Activated CD8-positive, alpha-beta memory T cell treated with anti-CD3 and anti-CD28 coated beads, Interleukin-2, amount 50 U/mL, for 1 hour (primary cell): ENCODE results near the gene TAOK2.
"Not testable (repeated sequence)": the region's sequence is repeated elsewhere in the genome, so short reads cannot be mapped to it uniquely, and the experiment has no call there.

Experiments
- DNase-seq: peaks from one replicate; pipeline ENCODE4 v3.0.0-alpha.2; 2020; ENCODE audit errors: extremely low read depth

The TAOK2 gene

GRCh38 chr16:30023586-30023985 is 49.9 kb downstream of the TAOK2 start:
- no peak for DNase-seq

GRCh38 chr16:30024451-30024850 is 50.8 kb downstream of the TAOK2 start:
- no peak for DNase-seq

GRCh38 chr16:30025156-30025555 is 51.5 kb downstream of the TAOK2 start:
- no peak for DNase-seq

GRCh38 chr16:30025574-30025973 is 51.9 kb downstream of the TAOK2 start:
- DNase-seq: no peak

GRCh38 chr16:30026449-30026848 is 52.8 kb downstream of the TAOK2 start:
- DNase-seq: no peak

GRCh38 chr16:30027588-30028437 is 54.1 kb downstream of the TAOK2 start:
- DNase-seq: no peak

GRCh38 chr16:30028438-30029076 is 54.9 kb downstream of the TAOK2 start:
- DNase-seq: no peak

GRCh38 chr16:30030011-30030685 is 56.5 kb downstream of the TAOK2 start:
- DNase-seq: no peak

GRCh38 chr16:30030841-30031413 is 57.3 kb downstream of the TAOK2 start, which contains the start of gene TLCD3B:
Gene TLCD3B (minus strand): TSS chr16:30031271. CDS start chr16:30030527, 744 bp downstream.
- DNase-seq: no peak

GRCh38 chr16:30031477-30031918 is 57.8 kb downstream of the TAOK2 start:
- no peak for DNase-seq

GRCh38 chr16:30032083-30032819 is 58.6 kb downstream of the TAOK2 start:
- DNase-seq: no peak

- no peak for DNase-seq
Observed at GRCh38 chr16:30033270-30033669, 59.6 kb downstream of the TAOK2 start.

- no peak for DNase-seq
Observed at GRCh38 chr16:30040221-30040620, 66.6 kb downstream of the TAOK2 start.

- not testable (repeated sequence) for DNase-seq
Observed at GRCh38 chr16:30040690-30041089, 67.0 kb downstream of the TAOK2 start.

- no peak for DNase-seq
Observed at GRCh38 chr16:30041841-30042240, 68.2 kb downstream of the TAOK2 start.
